ENCODE results near the gene RNF141. TPM values are rescaled to one million over a fixed set of nuclear protein-coding genes. Genes with fewer than 3 reads are reported as not detected.

The RNF141 gene
- total and polyA plus RNA-seq, 2 donors (not counting 3 experiments of a cell fraction or from before 2014, with no cell fraction given): 9.4 to 32.4 TPM

DNA sequence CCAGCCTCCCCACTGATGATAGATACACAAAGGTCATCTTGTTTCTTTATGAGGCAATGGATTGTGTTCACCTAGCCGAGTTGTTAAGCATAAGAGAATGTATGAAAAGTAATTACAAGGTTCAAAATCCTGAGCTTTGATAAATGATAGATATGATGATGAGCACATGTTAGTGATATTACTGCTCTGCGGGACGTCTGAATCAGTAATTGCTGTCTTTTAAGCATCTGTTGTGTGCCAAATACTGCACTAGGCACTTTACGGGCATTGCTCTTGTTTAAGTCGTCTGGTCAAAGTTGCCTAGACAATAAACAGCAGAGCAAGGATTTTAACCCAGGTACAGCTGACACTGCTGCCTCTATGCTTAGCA lies 559 bp upstream of the RNF141 start:
- no peaks in the 10 kb centered on the region for H3K9me3 ChIP-seq (replicated peaks; ENCODE audit: control insufficient read depth, insufficient read depth, low read length)
- no peaks in the 10 kb centered on the region for H3K27me3 ChIP-seq (ENCODE audit: control insufficient read depth in 2 of 2, insufficient read depth in 2 of 2, low read length in 2 of 2)
- ChIA-PET CTCF (interaction anchor here (0.9 to 3.3 kb wide), 34 partner anchors 10 to 194 kb away, joined by 3 to 31 read pairs (median 6); partner anchors contain the start of gene LYVE1), POLR2A (interaction anchor here (1.0 to 1.4 kb wide), 3 partner anchors 27 to 267 kb away, joined by 4 to 6 read pairs (median 4); partner anchors contain the start of genes ADM and EIF4G2)
- peak overlapping the region; percentile 74 for H3K4me2 ChIP-seq (ENCODE audit: insufficient read depth, low read length)
- DNase-seq (ENCODE audit: low read depth, low spot score) (no peak), FAIRE-seq (peak; percentile 15)
- TF ChIP-seq, protein P1, sequence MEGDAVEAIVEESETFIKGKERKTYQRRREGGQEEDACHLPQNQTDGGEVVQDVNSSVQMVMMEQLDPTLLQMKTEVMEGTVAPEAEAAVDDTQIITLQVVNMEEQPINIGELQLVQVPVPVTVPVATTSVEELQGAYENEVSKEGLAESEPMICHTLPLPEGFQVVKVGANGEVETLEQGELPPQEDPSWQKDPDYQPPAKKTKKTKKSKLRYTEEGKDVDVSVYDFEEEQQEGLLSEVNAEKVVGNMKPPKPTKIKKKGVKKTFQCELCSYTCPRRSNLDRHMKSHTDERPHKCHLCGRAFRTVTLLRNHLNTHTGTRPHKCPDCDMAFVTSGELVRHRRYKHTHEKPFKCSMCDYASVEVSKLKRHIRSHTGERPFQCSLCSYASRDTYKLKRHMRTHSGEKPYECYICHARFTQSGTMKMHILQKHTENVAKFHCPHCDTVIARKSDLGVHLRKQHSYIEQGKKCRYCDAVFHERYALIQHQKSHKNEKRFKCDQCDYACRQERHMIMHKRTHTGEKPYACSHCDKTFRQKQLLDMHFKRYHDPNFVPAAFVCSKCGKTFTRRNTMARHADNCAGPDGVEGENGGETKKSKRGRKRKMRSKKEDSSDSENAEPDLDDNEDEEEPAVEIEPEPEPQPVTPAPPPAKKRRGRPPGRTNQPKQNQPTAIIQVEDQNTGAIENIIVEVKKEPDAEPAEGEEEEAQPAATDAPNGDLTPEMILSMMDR (IDR thresholded peaks at IDR 0.05; ENCODE audit: extremely low read depth in 1 of 2, insufficient read depth in 1 of 2, low read depth in 1 of 2, low read length in 2 of 2): no peak
- intact Hi-C loops (cut with micrococcal nuclease): loop anchor here (1.0 to 5.0 kb wide), 5 partner anchors 17 to 879 kb away; partner anchors contain the start of gene SWAP70
- TSS peak; percentile 14 for BruUV-seq (replicated peaks)
- no peaks in the 10 kb centered on the region for H3K36me3 ChIP-seq (ENCODE audit: control insufficient read depth in 2 of 2, extremely low read depth in 1 of 2, insufficient read depth in 2 of 2, low read length in 2 of 2)
- peak overlapping the region; percentile 98 for H2AFZ ChIP-seq (ENCODE audit: low read depth, low read length)
- peaks cover 16% of the 10 kb centered on the region for H3K79me2 ChIP-seq (ENCODE audit: control insufficient read depth, insufficient read depth, low read length)
- H3K9ac ChIP-seq (replicated peaks; ENCODE audit: extremely low read depth, insufficient read depth, low read length): peak overlapping the region; percentile 55
- peak overlapping the region; percentile 57 for H3K27ac ChIP-seq (ENCODE audit: insufficient read depth, low read depth, low read length)
- dilution Hi-C loops (cut with MboI; ENCODE audit: extremely low pct_ligation_motif_present, low sequenced_read_pairs): no loop called here
- peaks cover 10% of the 10 kb centered on the region for H3K4me1 ChIP-seq (ENCODE audit: control insufficient read depth, extremely low read depth, insufficient read depth, low read length)
- no peaks in the 10 kb centered on the region for H3K9me1 ChIP-seq (replicated peaks; ENCODE audit: control insufficient read depth, extremely low read depth, insufficient read depth, low read length)
- H3K4me3 ChIP-seq (replicated peaks in 1 of 3; ENCODE audit: insufficient read depth in 1 of 3, low read depth in 1 of 3, low read length in 3 of 3): peak overlapping the region; percentile 19 to 58 (median 23)
- H4K20me1 ChIP-seq (replicated peaks; ENCODE audit: control insufficient read depth, extremely low read depth, insufficient read depth, low read length): no peaks in the 10 kb centered on the region

DNA sequence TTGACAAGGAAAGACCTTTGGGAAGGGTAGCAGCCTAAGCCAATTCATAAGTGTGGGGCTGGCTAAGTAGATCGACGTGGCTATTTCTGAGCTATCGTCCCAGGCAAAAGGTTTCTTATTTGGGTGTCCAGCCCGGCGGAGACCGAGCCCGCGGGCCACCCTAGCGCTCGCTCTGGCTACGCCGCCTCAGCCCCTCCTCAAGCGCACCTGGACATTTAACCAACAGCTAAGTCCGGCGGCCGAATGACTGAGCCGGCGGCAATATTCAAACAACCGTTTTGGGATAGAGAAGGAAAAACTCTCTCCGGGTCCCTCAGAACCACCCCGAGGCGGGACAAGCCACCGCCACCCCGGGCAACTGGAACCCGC lies 457 bp downstream of the RNF141 start:
- peak overlapping the region; percentile 95 for H3K4me2 ChIP-seq (ENCODE audit: insufficient read depth, low read length)
- ChIA-PET POLR2A (interaction anchor here (0.6 to 1.6 kb wide), 5 partner anchors 14 to 268 kb away, joined by 3 to 6 read pairs (median 4); partner anchors contain the start of genes ADM and EIF4G2), CTCF (interaction anchor here (0.6 to 3.3 kb wide), 63 partner anchors 9 to 236 kb away, joined by 3 to 31 read pairs (median 5); partner anchors contain the start of genes ADM and LYVE1)
- DNase-seq (ENCODE audit: low read depth, low spot score): peak; percentile 58
- no peaks in the 10 kb centered on the region for H3K9me3 ChIP-seq (replicated peaks; ENCODE audit: control insufficient read depth, insufficient read depth, low read length)
- no peaks in the 10 kb centered on the region for H3K27me3 ChIP-seq (ENCODE audit: control insufficient read depth in 2 of 2, insufficient read depth in 2 of 2, low read length in 2 of 2)
- H3K36me3 ChIP-seq (ENCODE audit: control insufficient read depth in 2 of 2, extremely low read depth in 1 of 2, insufficient read depth in 2 of 2, low read length in 2 of 2): no peaks in the 10 kb centered on the region
- TSS peak; percentile 49 for BruUV-seq (replicated peaks)
- intact Hi-C loops (cut with micrococcal nuclease): loop anchor here (2.0 to 5.0 kb wide), 2 partner anchors 66 to 878 kb away; partner anchors contain the start of gene SWAP70
- peaks cover 10% of the 10 kb centered on the region for H3K4me1 ChIP-seq (ENCODE audit: control insufficient read depth, extremely low read depth, insufficient read depth, low read length)
- H3K27ac ChIP-seq (ENCODE audit: insufficient read depth, low read depth, low read length): peak overlapping the region; percentile 50
- dilution Hi-C loops (cut with MboI; ENCODE audit: extremely low pct_ligation_motif_present, low sequenced_read_pairs): no loop called here
- no peaks in the 10 kb centered on the region for H3K9me1 ChIP-seq (replicated peaks; ENCODE audit: control insufficient read depth, extremely low read depth, insufficient read depth, low read length)
- H4K20me1 ChIP-seq (replicated peaks; ENCODE audit: control insufficient read depth, extremely low read depth, insufficient read depth, low read length): no peaks in the 10 kb centered on the region
- no peak for FAIRE-seq
- H3K4me3 ChIP-seq (replicated peaks in 1 of 3; ENCODE audit: insufficient read depth in 1 of 3, low read depth in 1 of 3, low read length in 3 of 3): peak overlapping the region; percentile 37 to 83 (median 59)
- TF ChIP-seq FOS (IDR thresholded peaks at IDR 0.05; ENCODE audit: borderline replicate concordance, insufficient read depth, low read length) (no peak), JUN (IDR thresholded peaks at IDR 0.05; ENCODE audit: borderline replicate concordance, insufficient read depth, insufficient read length, low read depth) (no peak), POLR2A (IDR thresholded peaks at IDR 0.05; ENCODE audit: low read depth, low read length) (no peak), MYC (IDR thresholded peaks at IDR 0.05; ENCODE audit: low read depth, low read length) (no peak), MAX (IDR thresholded peaks at IDR 0.05; ENCODE audit: insufficient read depth, insufficient read length) (no peak), EZH2 (IDR thresholded peaks at IDR 0.05; ENCODE audit: borderline replicate concordance, low read depth, low read length, severe bottlenecking) (no peak), POLR2AphosphoS5 (IDR thresholded peaks at IDR 0.05; ENCODE audit: insufficient read depth, low read depth, low read length) (no peak), GATA2 (IDR thresholded peaks at IDR 0.05; ENCODE audit: insufficient read depth, insufficient read length, low read depth, low read length) (no peak)
- TF ChIP-seq, protein P1 (IDR thresholded peaks at IDR 0.05; ENCODE audit: extremely low read depth in 1 of 2, insufficient read depth in 1 of 2, low read depth in 1 of 2, low read length in 2 of 2): no peak
- peaks cover 16% of the 10 kb centered on the region for H3K79me2 ChIP-seq (ENCODE audit: control insufficient read depth, insufficient read depth, low read length)
- H2AFZ ChIP-seq (ENCODE audit: low read depth, low read length): peak overlapping the region; percentile 63
- peak overlapping the region; percentile 82 for H3K9ac ChIP-seq (replicated peaks; ENCODE audit: extremely low read depth, insufficient read depth, low read length)
